Measurements from ENCODE around the gene SLC25A28.

GRCh38 chr10:99656199-99657064 is 36.2 kb upstream of the SLC25A28 start:
- TF ChIP-seq, protein P1, sequence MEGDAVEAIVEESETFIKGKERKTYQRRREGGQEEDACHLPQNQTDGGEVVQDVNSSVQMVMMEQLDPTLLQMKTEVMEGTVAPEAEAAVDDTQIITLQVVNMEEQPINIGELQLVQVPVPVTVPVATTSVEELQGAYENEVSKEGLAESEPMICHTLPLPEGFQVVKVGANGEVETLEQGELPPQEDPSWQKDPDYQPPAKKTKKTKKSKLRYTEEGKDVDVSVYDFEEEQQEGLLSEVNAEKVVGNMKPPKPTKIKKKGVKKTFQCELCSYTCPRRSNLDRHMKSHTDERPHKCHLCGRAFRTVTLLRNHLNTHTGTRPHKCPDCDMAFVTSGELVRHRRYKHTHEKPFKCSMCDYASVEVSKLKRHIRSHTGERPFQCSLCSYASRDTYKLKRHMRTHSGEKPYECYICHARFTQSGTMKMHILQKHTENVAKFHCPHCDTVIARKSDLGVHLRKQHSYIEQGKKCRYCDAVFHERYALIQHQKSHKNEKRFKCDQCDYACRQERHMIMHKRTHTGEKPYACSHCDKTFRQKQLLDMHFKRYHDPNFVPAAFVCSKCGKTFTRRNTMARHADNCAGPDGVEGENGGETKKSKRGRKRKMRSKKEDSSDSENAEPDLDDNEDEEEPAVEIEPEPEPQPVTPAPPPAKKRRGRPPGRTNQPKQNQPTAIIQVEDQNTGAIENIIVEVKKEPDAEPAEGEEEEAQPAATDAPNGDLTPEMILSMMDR (IDR thresholded peaks at IDR 0.05) = no peak
- TF ChIP-seq POLR2AphosphoS5 (IDR thresholded peaks at IDR 0.05) (no peak), EP300 (IDR thresholded peaks at IDR 0.05) (no peak), POLR2A (IDR thresholded peaks at IDR 0.05) (no peak)

Measured in suprapubic skin (tissue), 4 donors.